Loucy (cell line): ENCODE data around the gene CRCP.

Experiments
- EZH2phosphoT487 ChIP-seq: fragments of 200-600 bp; IDR thresholded peaks from 2 replicates; pipeline ENCODE4 v1.6.1; 2018; ENCODE audit warnings: antibody characterized with exemption, mild to moderate bottlenecking, moderate library complexity, borderline replicate concordance
- TF ChIP-seq, protein P1 (sequence below): fragments of 200-600 bp; sonication (generic); conservative IDR thresholded peaks from 2 replicates; pipeline ENCODE4 v1.5.1; 2014; ENCODE audit warnings: mild to moderate bottlenecking, antibody characterized with exemption, low read length

DNA sequence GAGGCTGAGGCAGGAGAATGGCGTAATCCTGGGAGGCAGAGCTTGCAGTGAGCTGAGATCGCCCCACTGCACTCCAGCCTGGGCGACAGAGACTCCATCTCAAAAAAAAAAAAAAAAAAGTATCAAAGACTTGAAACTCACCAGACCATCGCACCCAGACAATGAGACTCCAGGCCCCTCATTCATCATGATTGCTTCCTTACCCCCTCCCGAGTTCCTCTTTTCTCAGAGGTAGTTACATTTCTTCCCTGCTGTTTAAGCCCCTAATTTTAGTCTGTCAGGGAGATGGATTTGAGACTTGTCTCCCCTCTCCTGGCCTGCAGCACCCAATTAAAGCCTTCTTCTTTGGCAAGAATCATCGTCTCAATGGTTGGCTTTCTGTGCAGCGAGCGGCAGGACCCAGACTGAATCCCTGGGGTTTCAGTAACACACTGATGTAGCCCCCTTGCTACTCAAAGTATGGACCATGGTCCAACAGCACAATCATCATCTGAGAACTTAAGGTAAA is 71.1 kb downstream of the CRCP start:
- TF ChIP-seq, protein P1, sequence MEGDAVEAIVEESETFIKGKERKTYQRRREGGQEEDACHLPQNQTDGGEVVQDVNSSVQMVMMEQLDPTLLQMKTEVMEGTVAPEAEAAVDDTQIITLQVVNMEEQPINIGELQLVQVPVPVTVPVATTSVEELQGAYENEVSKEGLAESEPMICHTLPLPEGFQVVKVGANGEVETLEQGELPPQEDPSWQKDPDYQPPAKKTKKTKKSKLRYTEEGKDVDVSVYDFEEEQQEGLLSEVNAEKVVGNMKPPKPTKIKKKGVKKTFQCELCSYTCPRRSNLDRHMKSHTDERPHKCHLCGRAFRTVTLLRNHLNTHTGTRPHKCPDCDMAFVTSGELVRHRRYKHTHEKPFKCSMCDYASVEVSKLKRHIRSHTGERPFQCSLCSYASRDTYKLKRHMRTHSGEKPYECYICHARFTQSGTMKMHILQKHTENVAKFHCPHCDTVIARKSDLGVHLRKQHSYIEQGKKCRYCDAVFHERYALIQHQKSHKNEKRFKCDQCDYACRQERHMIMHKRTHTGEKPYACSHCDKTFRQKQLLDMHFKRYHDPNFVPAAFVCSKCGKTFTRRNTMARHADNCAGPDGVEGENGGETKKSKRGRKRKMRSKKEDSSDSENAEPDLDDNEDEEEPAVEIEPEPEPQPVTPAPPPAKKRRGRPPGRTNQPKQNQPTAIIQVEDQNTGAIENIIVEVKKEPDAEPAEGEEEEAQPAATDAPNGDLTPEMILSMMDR, result no peak
- TF ChIP-seq EZH2phosphoT487, result no peak
